Measurements from ENCODE around the gene CTXND2.
"Not testable (repeated sequence)": the region's sequence is repeated elsewhere in the genome, so short reads cannot be mapped to it uniquely, and the experiment has no call there.

The CTXND2 gene

GRCh38 chr1:150887018-150887417, at the start of gene CTXND2:
Gene CTXND2, plus strand, starts transcription at chr1:150887136. Its CDS starts 25,179 bp downstream, at chr1:150912315.
- no peak for DNase-seq (ENCODE audit: extremely low read depth in 1 of 2, low read depth in 1 of 2)

GRCh38 chr1:150840850-150841249, 46.1 kb upstream of the CTXND2 start:
- not testable (repeated sequence) for DNase-seq (ENCODE audit: extremely low read depth in 1 of 2, low read depth in 1 of 2)

- DNase-seq (ENCODE audit: extremely low read depth in 1 of 2, low read depth in 1 of 2) = no peak
Measured at GRCh38 chr1:150841626-150842025, 45.3 kb upstream of the CTXND2 start.

GRCh38 chr1:150842343-150842742, 44.6 kb upstream of the CTXND2 start:
- no peak for DNase-seq (ENCODE audit: extremely low read depth in 1 of 2, low read depth in 1 of 2)

GRCh38 chr1:150842964-150843363, 44.0 kb upstream of the CTXND2 start:
- no peak for DNase-seq (ENCODE audit: extremely low read depth in 1 of 2, low read depth in 1 of 2)

- DNase-seq (ENCODE audit: extremely low read depth in 1 of 2, low read depth in 1 of 2) = no peak
Measured at GRCh38 chr1:150843474-150843873, 43.5 kb upstream of the CTXND2 start.

GRCh38 chr1:150846473-150847146, 40.3 kb upstream of the CTXND2 start:
- no peak for DNase-seq (ENCODE audit: extremely low read depth in 1 of 2, low read depth in 1 of 2)

- DNase-seq (ENCODE audit: extremely low read depth in 1 of 2, low read depth in 1 of 2) = not testable (repeated sequence)
Measured at GRCh38 chr1:150850801-150851362, 36.1 kb upstream of the CTXND2 start.

- not testable (repeated sequence) for DNase-seq (ENCODE audit: extremely low read depth in 1 of 2, low read depth in 1 of 2)
Measured at GRCh38 chr1:150852734-150853133, 34.2 kb upstream of the CTXND2 start.

- DNase-seq (ENCODE audit: extremely low read depth in 1 of 2, low read depth in 1 of 2) = no peak
Measured at GRCh38 chr1:150863724-150864123, 23.2 kb upstream of the CTXND2 start.

- DNase-seq (ENCODE audit: extremely low read depth in 1 of 2, low read depth in 1 of 2) = not testable (repeated sequence)
Measured at GRCh38 chr1:150864200-150864599, 22.7 kb upstream of the CTXND2 start.

- no peak for DNase-seq (ENCODE audit: extremely low read depth in 1 of 2, low read depth in 1 of 2)
Measured at GRCh38 chr1:150869683-150870082, 17.3 kb upstream of the CTXND2 start.

GRCh38 chr1:150872572-150872971, 14.4 kb upstream of the CTXND2 start:
- no peak for DNase-seq (ENCODE audit: extremely low read depth in 1 of 2, low read depth in 1 of 2)

- no peak for DNase-seq (ENCODE audit: extremely low read depth in 1 of 2, low read depth in 1 of 2)
Measured at GRCh38 chr1:150873521-150873920, 13.4 kb upstream of the CTXND2 start.

- DNase-seq (ENCODE audit: extremely low read depth in 1 of 2, low read depth in 1 of 2) = no peak
Measured at GRCh38 chr1:150874455-150875196, 12.3 kb upstream of the CTXND2 start.

- no peak for DNase-seq (ENCODE audit: extremely low read depth in 1 of 2, low read depth in 1 of 2)
Measured at GRCh38 chr1:150875197-150876118, 11.5 kb upstream of the CTXND2 start.

GRCh38 chr1:150876119-150876454, 10.8 kb upstream of the CTXND2 start:
- no peak for DNase-seq (ENCODE audit: extremely low read depth in 1 of 2, low read depth in 1 of 2)

- not testable (repeated sequence) for DNase-seq (ENCODE audit: extremely low read depth in 1 of 2, low read depth in 1 of 2)
Measured at GRCh38 chr1:150878931-150879330, 8.0 kb upstream of the CTXND2 start.

- no peak for DNase-seq (ENCODE audit: extremely low read depth in 1 of 2, low read depth in 1 of 2)
Measured at GRCh38 chr1:150881331-150882070, 5.4 kb upstream of the CTXND2 start.

- not testable (repeated sequence) for DNase-seq (ENCODE audit: extremely low read depth in 1 of 2, low read depth in 1 of 2)
Measured at GRCh38 chr1:150883121-150883520, 3.8 kb upstream of the CTXND2 start.
